ENCODE data around the gene ABCG4.
"Not testable (repeated sequence)": the region's sequence is repeated elsewhere in the genome, so short reads cannot be mapped to it uniquely, and the experiment has no call there.

Gene ABCG4

DNA sequence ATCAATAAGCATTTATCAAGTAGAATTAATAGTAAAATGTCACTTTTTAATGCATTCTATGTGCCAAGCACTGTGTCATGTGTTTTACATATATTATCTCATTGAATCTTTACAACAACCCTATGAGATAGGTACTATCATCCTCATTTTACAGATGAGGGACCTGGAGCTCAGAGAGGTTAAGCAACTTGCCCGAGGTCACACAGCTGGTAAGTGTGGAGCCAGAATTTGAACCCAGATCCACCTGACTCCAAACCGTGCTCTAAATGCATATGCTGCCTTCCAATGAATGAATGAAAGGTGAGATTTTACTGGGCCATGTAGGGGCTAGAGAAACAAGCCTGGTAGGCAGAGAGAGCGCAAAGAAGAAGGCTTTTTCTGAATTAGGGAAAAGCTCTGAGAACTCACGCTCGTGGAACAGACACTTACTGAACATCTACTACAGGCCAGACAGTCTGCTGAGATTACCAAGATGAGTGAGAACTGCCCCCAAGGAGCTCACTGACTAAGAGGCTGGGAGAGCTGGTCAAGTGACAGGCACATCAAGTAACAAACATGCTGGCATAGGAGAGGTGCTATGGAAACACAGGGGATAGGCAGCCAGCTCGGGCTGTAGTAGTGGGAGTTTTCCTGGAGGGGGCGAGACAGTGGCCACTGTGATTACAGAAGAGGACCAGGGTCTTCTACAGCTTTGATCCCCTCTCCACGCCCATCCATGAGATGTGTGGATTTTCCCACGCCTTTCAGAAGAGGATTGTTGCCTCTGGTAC, 4.4 kb downstream of the ABCG4 start:
- DNase-seq (ENCODE audit: low spot score), result peak; percentile 54

DNA sequence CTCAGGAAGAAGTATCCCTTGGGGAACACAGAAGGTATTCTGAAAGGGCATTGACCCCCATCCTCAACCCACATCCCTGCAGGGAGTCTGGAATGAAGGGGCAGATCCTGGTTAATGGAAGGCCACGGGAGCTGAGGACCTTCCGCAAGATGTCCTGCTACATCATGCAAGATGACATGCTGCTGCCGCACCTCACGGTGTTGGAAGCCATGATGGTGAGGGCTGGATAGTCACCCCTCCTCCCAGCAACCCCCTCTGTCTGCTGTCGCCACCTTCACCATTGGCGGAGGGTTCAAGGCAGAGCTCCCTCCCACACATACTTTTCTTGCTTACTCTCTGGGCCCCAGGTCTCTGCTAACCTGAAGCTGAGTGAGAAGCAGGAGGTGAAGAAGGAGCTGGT, 5.3 kb downstream of the ABCG4 start:
- DNase-seq (ENCODE audit: low spot score), result no peak

DNA sequence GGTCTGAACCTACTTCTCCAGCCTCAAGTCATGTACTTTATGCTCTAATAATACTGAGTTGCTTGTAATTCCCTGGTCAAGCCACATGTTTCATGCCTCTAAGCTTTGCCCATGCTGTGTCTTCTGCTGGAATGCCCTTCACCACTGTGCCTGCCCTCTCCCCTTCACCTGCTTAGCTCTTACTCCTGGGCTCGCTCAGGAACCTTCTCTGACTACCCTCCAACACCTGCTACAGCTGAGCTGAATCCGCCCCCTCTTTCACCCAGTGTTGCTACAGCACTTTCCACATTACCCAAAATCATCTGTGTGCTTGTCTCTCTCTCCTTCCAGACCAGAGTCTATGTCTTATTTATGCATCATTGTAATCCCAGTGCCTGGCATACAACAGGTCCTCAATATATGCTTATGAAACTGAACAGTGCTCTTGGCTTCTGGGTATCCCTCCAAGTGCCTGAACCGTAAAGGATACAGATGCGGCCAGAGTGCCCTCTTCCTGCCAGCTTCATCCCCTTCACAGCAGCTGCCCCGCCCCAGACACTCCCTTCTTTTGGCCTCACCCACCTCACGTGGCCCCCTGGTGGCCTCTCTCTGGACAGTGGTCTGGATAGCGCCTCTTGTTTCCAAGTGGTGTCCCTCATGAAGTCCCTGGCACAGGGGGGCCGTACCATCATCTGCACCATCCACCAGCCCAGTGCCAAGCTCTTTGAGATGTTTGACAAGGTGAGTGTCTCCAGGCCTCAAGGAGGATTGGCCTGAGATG, 7.1 kb downstream of the ABCG4 start:
- peak; percentile 64 for DNase-seq (ENCODE audit: low spot score)

DNA sequence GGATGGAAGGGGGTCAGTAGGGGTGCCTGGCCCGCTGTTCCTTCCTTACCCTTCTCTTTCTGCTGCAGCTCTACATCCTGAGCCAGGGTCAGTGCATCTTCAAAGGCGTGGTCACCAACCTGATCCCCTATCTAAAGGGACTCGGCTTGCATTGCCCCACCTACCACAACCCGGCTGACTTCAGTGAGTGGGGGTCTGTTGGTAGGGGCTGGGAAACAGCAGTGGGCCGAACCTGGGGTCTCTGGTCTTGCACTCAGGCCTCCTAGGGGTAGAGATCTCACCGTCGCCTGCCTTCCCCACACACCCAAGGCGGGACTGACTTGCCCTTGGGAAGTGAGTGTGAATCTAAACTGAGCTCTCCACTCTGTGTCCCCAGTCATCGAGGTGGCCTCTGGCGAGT, 7.6 kb downstream of the ABCG4 start:
- DNase-seq (ENCODE audit: low spot score), result no peak

DNA sequence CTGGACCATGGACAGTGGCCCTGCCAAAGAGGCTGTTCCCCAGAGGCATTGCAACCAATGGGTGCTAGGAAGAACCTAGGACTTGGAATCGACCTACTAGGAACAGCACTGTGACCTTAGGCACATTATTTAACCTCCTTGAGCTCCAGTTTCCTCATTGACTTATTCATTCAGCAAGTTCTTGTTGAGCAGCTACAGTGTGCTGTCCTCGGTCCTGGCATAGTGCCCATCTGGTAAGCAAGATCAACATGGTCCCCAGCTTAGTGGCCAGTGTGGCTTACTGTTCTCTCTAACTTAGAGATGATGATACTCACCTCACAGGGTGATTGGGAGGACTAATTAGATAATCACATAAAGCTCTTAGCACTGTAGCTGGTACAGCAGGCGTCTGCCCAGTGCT, 8.2 kb downstream of the ABCG4 start:
- DNase-seq (ENCODE audit: low spot score), result no peak

DNA sequence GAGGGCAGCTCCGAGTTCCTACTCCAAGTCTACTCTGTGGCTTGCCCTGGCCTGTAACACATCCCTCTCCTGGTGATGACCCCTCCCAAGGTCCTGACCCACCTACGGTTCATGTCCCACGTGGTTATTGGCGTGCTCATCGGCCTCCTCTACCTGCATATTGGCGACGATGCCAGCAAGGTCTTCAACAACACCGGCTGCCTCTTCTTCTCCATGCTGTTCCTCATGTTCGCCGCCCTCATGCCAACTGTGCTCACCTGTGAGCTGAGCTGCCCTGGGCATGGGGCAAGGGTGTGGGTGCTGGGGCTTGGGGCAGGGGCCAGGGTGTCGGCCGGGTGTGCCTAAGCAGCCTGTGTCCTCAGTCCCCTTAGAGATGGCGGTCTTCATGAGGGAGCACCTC, 9.6 kb downstream of the ABCG4 start:
- DNase-seq (ENCODE audit: low spot score), result no peak

DNA sequence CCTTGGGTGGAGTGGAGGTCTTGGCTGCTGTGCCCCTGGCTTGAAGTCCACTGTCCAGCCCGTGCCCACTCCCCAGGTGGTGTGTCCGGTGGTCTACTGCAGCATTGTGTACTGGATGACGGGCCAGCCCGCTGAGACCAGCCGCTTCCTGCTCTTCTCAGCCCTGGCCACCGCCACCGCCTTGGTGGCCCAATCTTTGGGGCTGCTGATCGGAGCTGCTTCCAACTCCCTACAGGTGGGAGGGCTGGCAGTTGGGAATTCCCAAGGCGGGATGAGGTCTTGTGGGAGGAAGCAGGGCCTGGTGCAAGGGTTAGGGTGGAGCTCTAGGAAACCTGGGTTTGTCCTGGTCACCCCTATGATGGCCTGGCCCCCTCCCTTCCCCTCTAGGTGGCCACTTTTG, 11.3 kb downstream of the ABCG4 start:
- DNase-seq (ENCODE audit: low spot score), result no peak

DNA sequence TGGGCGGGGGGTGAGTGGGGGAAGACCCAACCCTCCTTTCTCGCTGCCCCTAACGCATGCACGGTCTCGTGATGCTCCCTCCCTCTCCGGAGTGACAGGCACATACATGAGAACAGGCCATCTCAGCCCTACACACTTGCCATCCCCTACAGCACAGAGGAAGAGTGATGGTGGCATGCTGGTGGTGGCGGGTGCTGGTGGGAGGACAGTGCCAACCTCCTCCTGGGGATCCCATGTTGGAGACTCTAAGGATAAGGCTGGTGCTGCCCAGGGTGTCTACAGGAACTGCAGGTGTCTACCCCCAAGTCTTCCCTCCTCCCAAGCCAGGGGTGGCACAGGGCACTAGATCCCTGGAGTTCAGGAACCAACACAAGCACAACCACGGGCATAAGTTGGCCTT, 13.0 kb downstream of the ABCG4 start:
- no peak for DNase-seq (ENCODE audit: low spot score)

DNA sequence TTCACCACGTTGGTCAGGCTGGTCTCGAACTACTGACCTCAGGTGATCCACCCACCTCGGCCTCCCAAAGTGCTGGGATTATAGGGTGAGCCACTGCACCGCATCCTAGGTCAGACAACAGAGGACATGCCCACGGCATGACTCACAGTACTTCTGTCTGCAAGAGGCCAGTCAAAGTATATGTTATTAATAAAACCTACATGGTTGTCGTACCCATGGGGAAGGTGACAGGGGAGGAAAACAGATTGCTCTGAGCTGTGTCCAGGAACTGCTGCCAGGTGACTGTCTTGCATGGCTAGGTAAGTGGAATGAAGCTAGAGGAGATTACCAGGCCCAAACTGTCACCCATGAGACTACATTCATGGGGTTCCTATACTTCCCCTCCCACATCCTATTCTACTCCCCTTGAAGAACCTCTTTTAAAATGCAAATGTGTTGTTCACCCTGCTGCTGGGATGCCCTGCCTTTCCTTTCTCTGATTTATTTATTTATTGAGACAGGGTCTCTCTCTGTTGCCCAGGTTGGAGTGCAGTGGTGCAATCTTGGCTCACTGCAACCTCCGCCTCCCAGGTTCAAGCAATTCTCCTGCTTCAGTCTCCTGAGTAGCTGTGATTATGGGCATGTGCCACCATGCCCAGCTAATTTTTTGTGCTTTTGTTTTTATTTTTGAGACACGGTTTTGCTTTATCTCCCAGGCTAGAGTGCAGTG, 17.7 kb downstream of the ABCG4 start:
- no peak for DNase-seq (ENCODE audit: low spot score)

DNA sequence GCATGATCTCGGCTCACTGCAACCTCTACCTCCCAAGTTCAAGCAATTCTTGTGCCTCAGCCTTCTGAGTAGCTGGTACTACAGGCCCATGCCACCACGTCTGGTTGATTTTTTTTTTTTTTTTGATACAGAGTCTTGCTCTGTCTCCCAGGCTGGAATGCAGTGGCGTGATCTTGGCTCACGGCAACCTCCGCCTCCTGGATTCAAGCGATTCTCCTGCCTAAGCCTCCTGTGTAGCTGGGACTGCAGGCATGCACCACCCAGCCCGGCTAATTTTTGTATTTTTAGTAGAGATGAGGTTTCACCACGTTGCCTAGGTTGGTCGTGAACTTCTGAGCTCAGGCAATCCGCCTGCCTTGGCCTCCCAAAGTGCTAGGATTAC, 18.2 kb downstream of the ABCG4 start:
- DNase-seq (ENCODE audit: low spot score), result not testable (repeated sequence)

DNA sequence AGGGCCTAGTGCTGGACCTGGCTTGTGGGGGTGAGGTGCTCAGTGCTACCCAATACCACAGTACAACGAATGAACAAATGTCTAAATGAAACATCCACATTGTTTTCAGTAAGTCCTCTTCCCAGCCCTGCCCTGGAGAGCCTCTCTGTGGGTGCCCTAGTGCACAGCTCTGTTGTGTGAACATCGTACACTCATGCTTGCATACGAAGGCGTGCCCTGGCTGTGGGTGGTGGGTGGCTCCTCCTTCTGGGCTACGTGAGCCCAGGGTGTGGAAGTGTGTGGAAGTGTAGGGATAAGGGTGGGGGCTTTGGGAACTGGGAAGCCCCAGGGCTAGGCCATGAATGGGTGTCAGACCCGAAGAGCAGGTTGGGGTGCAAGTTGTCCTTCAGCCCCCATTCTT, 19.1 kb downstream of the ABCG4 start:
- DNase-seq (ENCODE audit: low spot score), result no peak

DNA sequence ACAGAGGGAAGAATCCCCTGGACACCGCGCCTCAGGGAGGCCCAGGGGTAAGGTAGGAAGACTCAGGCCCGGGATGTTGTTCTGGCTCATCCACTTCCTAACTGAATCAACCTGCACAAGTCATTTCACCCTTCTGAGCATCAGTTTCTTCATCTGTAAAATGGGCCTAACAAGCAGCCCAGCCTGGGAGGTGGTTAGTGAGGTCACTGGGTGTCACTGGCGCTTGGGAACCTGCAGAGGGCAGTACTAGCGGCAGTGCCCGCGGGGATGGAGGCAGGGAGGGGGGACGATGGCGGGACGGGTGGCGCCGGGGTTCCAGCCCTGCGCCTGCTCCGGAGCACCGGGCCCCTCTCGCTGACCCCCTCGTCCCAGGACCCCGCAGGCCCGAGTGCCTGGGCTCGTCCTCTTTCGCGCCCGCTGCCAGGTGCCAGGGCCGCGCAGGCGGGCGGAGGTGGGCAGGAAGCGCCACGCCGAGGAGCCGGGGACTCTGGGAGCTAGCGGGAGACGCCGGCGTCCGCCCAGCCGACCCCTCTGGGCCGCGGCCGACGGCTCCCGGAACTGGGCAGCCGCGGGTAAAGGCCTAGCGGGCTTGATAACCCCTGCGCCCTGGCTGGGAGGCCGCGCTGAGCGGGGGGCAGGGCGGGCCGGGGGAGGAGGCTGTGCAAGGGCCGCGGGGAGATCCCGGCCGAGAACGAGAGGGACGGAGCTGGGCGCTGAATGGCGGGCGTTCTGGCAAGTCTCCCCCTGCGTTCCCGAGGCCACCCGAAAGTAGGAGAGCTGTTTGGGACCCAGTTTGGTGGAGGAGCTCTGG, 19.8 kb downstream of the ABCG4 start, which contains the start of gene NLRX1:
Gene NLRX1 (plus strand): TSS at position 255 of the 811 bp plus-strand sequence. CDS start 2,679 bp downstream, outside the sequence.
- peak; percentile 96 for DNase-seq (ENCODE audit: low spot score)

DNA sequence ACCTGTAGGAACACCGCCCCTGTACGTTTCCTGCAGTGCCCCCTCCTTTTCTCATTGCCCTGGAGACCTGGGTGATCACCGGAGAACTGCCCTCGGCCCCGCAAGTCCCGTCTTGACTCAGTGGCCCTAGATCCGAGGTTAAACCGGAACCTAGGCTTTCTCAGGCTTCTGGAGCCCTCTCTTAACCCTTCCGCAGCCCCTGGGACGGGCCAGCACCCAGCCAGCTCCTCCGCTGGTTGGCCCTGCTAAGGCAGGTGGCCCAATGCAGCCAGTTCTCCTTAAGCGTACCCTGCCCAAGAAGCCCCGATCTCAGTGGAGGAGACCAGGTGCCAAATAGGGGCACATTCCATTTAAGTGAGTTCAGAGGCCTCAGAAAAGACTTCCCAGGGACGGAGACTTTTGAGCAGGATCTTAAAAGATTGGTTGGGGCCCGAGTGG, 20.4 kb downstream of the ABCG4 start:
- DNase-seq (ENCODE audit: low spot score), result peak; percentile 74

DNA sequence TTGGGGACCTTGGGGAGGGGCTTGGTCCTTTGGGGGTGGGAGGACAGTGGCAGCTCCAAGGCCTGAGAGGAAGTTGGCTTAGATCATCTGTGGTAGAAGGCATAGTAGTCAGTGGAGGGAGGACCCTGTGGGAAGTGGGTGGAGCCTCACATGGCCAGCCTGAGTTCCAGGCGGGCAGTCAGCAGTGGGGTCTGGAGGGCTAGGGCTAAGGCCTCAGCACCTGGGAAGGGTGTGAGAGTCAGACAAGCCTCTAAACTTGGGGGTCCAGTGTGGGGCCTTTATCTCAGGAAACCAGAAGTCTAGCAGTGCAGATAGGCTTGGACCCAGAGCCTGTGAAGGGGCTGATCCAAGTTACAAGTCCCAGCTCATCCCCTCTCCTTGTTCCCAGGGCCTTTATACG, 23.7 kb downstream of the ABCG4 start:
- DNase-seq (ENCODE audit: low spot score), result no peak

DNA sequence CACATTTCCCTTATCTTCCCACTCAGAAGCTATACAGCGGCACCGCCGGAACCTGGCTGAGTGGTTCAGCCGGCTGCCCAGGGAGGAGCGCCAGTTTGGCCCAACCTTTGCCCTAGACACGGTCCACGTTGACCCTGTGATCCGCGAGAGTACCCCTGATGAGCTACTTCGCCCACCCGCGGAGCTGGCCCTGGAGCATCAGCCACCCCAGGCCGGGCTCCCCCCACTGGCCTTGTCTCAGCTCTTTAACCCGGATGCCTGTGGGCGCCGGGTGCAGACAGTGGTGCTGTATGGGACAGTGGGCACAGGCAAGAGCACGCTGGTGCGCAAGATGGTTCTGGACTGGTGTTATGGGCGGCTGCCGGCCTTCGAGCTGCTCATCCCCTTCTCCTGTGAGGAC, 24.6 kb downstream of the ABCG4 start:
- no peak for DNase-seq (ENCODE audit: low spot score)

DNA sequence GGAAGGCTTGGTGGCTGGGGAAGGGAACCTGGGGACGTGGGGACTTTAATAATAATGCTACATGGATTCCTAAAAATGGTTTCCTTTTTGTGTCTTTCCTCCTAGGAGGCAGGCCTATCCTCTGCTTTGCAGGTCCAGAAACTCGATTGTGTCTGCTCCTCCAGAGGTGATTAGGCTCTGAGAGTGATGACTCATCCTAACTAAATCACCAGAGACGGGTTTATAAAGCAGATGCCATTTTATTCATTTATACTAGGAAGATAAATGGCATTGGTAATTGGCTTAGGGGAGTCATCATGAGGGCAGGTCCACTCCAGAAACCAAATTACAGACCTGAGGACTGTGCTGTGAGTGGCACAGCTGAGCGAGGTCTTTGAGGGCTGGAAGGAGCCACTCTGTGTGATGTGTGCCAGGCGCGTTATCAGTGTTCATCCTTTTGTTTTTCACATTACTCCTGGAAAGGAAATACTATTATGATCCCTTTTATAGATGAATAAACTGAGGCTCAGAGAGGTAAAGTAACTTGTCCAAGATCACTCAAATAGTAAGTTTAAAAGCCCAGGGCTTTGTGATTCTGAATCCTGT, 26.7 kb downstream of the ABCG4 start:
- DNase-seq (ENCODE audit: low spot score), result no peak

DNA sequence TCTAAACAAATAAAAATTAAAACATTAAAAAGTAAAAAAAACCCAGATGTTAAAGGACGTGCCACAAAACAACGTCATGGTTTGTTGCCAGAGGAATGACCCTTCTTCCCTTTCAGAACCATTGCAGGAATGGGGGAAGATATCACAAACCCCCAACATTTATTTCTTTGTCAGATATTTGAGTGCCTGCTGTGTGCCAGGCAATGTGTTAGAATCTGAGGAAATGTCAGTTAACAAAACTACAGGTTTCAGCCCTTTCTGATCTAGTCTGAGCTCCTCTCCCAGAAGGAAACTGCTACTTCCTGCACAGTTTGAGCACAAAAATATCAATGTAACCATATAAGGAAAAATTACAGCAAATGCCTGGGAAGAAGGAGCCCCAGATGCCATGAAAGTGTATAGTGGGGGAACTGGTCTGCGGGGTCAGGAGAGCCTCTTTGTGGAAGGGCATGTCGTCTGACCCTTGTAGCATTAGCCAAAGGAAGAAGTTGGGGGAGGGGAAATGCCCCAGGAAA, 29.4 kb downstream of the ABCG4 start:
- no peak for DNase-seq (ENCODE audit: low spot score)

DNA sequence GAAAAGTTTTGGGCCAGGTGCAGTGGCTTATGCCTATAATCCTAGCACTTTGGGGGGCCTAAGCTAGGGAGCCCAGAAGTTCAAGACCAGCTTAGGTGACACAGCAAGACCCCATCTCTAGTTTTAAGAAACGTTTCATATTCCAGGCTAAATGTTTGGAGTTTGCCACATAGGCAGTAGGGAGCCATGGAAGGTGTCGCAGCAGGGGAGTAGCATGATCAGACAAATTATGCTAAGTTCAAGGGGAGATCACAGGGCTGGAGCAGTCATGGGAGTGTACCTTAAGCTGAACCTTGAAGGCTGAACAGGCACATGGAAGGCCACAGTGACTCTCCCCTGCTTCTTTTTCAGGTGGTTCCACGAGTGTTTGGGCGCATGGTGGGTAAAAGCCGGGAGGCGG, 30.5 kb downstream of the ABCG4 start:
- no peak for DNase-seq (ENCODE audit: low spot score)

DNA sequence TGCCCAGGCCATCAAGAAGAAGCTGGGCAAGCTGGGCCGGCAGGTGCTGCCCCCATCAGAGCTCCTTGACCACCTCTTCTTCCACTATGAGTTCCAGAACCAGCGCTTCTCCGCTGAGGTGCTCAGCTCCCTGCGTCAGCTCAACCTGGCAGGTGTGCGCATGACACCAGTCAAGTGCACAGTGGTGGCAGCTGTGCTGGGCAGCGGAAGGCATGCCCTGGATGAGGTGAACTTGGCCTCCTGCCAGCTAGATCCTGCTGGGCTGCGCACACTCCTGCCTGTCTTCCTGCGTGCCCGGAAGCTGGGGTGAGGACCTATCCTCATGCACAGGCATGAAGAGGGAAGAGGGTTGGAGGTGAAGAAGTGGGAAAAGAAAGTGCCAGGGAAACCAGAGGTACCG, 31.1 kb downstream of the ABCG4 start:
- no peak for DNase-seq (ENCODE audit: low spot score)

DNA sequence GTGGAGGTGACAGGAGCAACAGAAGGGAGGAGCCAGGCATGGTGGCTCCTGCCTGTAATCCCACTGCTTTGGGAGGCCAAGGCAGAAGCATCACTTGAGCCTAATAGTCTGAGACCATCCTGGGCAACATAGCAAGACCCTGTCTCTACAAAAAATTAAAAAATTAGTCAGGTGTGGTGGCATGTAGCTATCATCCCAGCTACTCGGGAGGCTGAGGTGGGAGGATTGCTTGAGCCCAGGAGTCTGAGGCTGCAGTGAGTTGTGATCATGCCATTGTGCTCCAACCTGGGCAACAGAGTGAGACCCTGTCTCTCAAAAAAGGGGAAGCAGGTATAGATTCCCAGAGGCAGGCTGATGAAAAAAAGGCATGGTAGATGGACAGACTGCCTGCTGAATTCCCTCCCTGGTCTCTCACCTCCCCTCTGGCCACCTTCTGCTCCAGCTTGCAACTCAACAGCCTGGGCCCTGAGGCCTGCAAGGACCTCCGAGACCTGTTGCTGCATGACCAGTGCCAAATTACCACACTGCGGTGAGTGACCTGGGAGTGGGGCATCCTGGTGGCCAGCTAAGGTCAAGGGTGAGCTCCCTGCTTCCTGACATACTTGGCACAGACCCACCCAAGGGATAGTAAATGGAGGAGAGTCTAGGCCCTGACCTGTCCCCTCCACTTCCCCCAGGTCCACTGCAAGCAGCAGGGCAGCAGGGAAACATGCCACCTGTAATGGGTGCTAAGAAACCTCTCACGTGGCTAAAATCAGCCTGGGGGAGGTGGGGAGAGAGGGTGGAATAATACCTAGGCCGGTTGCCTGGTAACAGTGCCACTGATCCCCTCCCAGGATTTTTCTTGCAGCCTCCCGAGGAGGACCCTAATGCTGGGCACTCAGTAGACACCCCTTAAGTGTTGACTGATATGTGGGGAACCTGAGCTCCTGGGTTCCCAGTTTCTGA, 32.2 kb downstream of the ABCG4 start:
- DNase-seq (ENCODE audit: low spot score), result no peak

Data from iPS-NIHi11 (cell line).